CD14-positive monocyte (primary cell): ENCODE measurements around the gene OSBPL8. TPM values are rescaled to one million over a fixed set of nuclear protein-coding genes. Genes with fewer than 3 reads are reported as not detected.

Experiments
- DNase-seq, 3 donors: peaks; one replicate each; pipeline ENCODE4 v3.0.0-alpha.2; 2011 to 2022
- H2AFZ ChIP-seq: 2 replicates; pipeline ENCODE4 v1.6.0; 2012; ENCODE audit warnings: mild to moderate bottlenecking, low read depth, low read length, inconsistent platforms; ENCODE audit not compliant: insufficient read depth, poor library complexity, severe bottlenecking
- H3K27ac ChIP-seq, 2 donors: 1 replicate in 1 of 2; 2 replicates in 1 of 2; pipeline ENCODE4 v1.5.1; 2012 to 2013; ENCODE audit warnings: low read length in 2 of 2, control low read depth in 1 of 2, inconsistent platforms in 1 of 2, low read depth in 1 of 2, mild to moderate bottlenecking in 1 of 2
- H3K27me3 ChIP-seq, 2 donors: one replicate each; pipeline versions ENCODE4 v1.6.0 to v1.6.1; 2011 to 2013; ENCODE audit warnings: low read length in 2 of 2; ENCODE audit not compliant: control insufficient read depth in 2 of 2, insufficient read depth in 2 of 2
- H3K36me3 ChIP-seq, 2 donors: replicated peaks in 1 of 2; 1 replicate in 1 of 2; 2 replicates in 1 of 2; pipeline versions ENCODE4 v1.5.1 to v1.6.1; 2012 to 2013; ENCODE audit warnings: low read length in 2 of 2, control low read depth in 1 of 2, inconsistent platforms in 1 of 2, mild to moderate bottlenecking in 1 of 2; ENCODE audit not compliant: insufficient read depth in 2 of 2, control insufficient read depth in 1 of 2
- H3K4me1 ChIP-seq, 2 donors: 1 replicate in 1 of 2; 2 replicates in 1 of 2; pipeline versions ENCODE4 v1.5.1 to v1.6.1; 2012 to 2013; ENCODE audit warnings: low read length in 2 of 2, control low read depth in 1 of 2, inconsistent platforms in 1 of 2, mild to moderate bottlenecking in 1 of 2, moderate library complexity in 1 of 2; ENCODE audit not compliant: insufficient read depth in 2 of 2, control insufficient read depth in 1 of 2
- H3K4me2 ChIP-seq: replicated peaks from 2 replicates; pipeline ENCODE3; 2012; ENCODE audit warnings: low read length, moderate library complexity, mild to moderate bottlenecking; ENCODE audit not compliant: poor library complexity, severe bottlenecking; ENCODE audit errors: extremely low read depth
- H3K4me3 ChIP-seq, 3 experiments: fragments of 200-600 bp in 1 of 3; sonication (generic) in 1 of 3; replicated peaks in 1 of 3; 1 replicate in 2 of 3; 2 replicates in 1 of 3; pipeline ENCODE4 v1.5.1; 2011 to 2013; ENCODE audit warnings: low read length in 3 of 3, mild to moderate bottlenecking in 3 of 3, control low read depth in 2 of 3, low read depth in 2 of 3, inconsistent platforms in 1 of 3, moderate library complexity in 1 of 3
- H3K79me2 ChIP-seq: 2 replicates; pipeline ENCODE4 v1.6.0; 2012; ENCODE audit warnings: mild to moderate bottlenecking, control low read depth, inconsistent platforms, low read length, moderate library complexity; ENCODE audit not compliant: insufficient read depth
- H3K9ac ChIP-seq: 2 replicates; pipeline ENCODE4 v1.6.0; 2017; ENCODE audit warnings: low read length, mild to moderate bottlenecking; ENCODE audit not compliant: insufficient read depth, poor library complexity, severe bottlenecking
- H3K9me3 ChIP-seq, 2 donors: replicated peaks in 1 of 2; 1 replicate in 1 of 2; 2 replicates in 1 of 2; pipeline versions ENCODE4 v1.5.1 to v1.6.1; 2012 to 2013; ENCODE audit warnings: low read length in 2 of 2, control low read depth in 1 of 2; ENCODE audit not compliant: control insufficient read depth in 1 of 2, insufficient read depth in 1 of 2
- H4K20me1 ChIP-seq: 2 replicates; pipeline ENCODE4 v1.6.0; 2012; ENCODE audit warnings: mild to moderate bottlenecking, low read length, control low read depth, moderate library complexity; ENCODE audit not compliant: insufficient read depth
- H3K27ac Mint-ChIP-seq, 7 donors: one replicate each; pipeline ENCODE4 v1.8.0; 2020; ENCODE audit warnings: mild to moderate bottlenecking in 7 of 7, mixed read lengths in 7 of 7, moderate library complexity in 6 of 7, inconsistent platforms in 2 of 7
- H3K27me3 Mint-ChIP-seq, 3 donors: one replicate each; pipeline ENCODE4 v1.8.0; 2021 to 2022; ENCODE audit warnings: low read depth in 3 of 3, mild to moderate bottlenecking in 3 of 3, mixed read lengths in 3 of 3, moderate library complexity in 3 of 3, inconsistent platforms in 1 of 3
- H3K36me3 Mint-ChIP-seq, 2 donors: one replicate each; pipeline ENCODE4 v1.8.0; 2020; ENCODE audit warnings: mixed read lengths in 2 of 2, inconsistent platforms in 1 of 2, mild to moderate bottlenecking in 1 of 2
- H3K4me1 Mint-ChIP-seq: one replicate; pipeline ENCODE4 v1.8.0; 2020; ENCODE audit warnings: mild to moderate bottlenecking, mixed read lengths
- H3K4me3 Mint-ChIP-seq, 2 donors: one replicate each; pipeline ENCODE4 v1.8.0; 2020; ENCODE audit warnings: mild to moderate bottlenecking in 2 of 2, mixed read lengths in 2 of 2, moderate library complexity in 1 of 2
- H3K9me3 Mint-ChIP-seq, 7 donors: one replicate each; pipeline ENCODE4 v1.8.0; 2020 to 2022; ENCODE audit warnings: mixed read lengths in 7 of 7, mild to moderate bottlenecking in 6 of 7, moderate library complexity in 6 of 7, inconsistent platforms in 2 of 7
- CTCF ChIP-seq: fragments of 200-600 bp; IDR thresholded peaks from one replicate; pipeline ENCODE4 v1.8.0; 2022; ENCODE audit warnings: antibody characterized with exemption, mild to moderate bottlenecking
- WGBS: methylation state at CpG from one replicate; pipeline ENCODE4 v1.1.5; 2013; ENCODE audit warnings: missing lambda C conversion rate; ENCODE audit not compliant: insufficient coverage; 5-methylcytosine and 5-hydroxymethylcytosine counted together
- intact Hi-C, 2 donors: fragments of 100-400 bp; cut with micrococcal nuclease; formaldehyde crosslinking; loops; one replicate each; pipeline versions ENCODE4 v1.15.0 to v1.15.1; 2023
- polyA plus RNA-seq, 3 donors: library from polyadenylated mRNA; depleted of rRNA in 1 of 3; unstranded in 2 of 3; stranded (reverse) in 1 of 3; fragments of 300-500 nt in 2 of 3; fragments of >200 nt in 1 of 3; fragmentation: Illumina TruSeq in 2 of 3; gene quantifications; 1 replicate in 2 of 3; 2 replicates in 1 of 3; pipeline ENCODE4 v1.2.3, GENCODE V29; 2012 to 2021

The OSBPL8 gene
- polyA plus RNA-seq, 3 donors: 25.3 to 167 (median 147) TPM

GRCh38 chr12:76413121-76413520 is 146.4 kb downstream of the OSBPL8 start:
- H3K36me3 Mint-ChIP-seq: peaks cover 9 to 24% of the 10 kb centered on the region in 2 donors
- Histone ChIP-seq H3K79me2 (no peaks in the 10 kb centered on the region), H3K9me3 (no peaks in the 10 kb centered on the region), H4K20me1 (peaks cover 50% of the 10 kb centered on the region), H3K4me2 (no peak overlapping the region), H2AFZ (no peak overlapping the region), H3K27me3 (no peaks in the 10 kb centered on the region), H3K4me3 (no peak overlapping the region), H3K27ac (no peak overlapping the region), H3K36me3 (peaks cover 2 to 23% of the 10 kb centered on the region in 2 donors), H3K9ac (no peak overlapping the region), H3K4me1 (no peaks in the 10 kb centered on the region)
- H3K27ac Mint-ChIP-seq: no peak overlapping the region
- no peak overlapping the region for H3K4me3 Mint-ChIP-seq
- no peak for TF ChIP-seq CTCF
- 100% methylated on average over 3 of the region's 4 CpGs for WGBS
- peaks cover 2% of the 10 kb centered on the region for H3K4me1 Mint-ChIP-seq
- intact Hi-C loops: no loop called here
- no peaks in the 10 kb centered on the region for H3K9me3 Mint-ChIP-seq
- DNase-seq: no peak
- H3K27me3 Mint-ChIP-seq: no peaks in the 10 kb centered on the region

GRCh38 chr12:76410781-76411180 is 148.8 kb downstream of the OSBPL8 start:
- Histone ChIP-seq H3K27me3 (no peaks in the 10 kb centered on the region), H3K27ac (no peak overlapping the region), H3K9ac (no peak overlapping the region), H3K4me3 (no peak overlapping the region), H3K9me3 (no peaks in the 10 kb centered on the region), H3K36me3 (peaks cover 2 to 39% of the 10 kb centered on the region in 2 donors), H3K4me1 (no peaks in the 10 kb centered on the region), H3K79me2 (no peaks in the 10 kb centered on the region), H4K20me1 (peaks cover 57% of the 10 kb centered on the region), H2AFZ (no peak overlapping the region), H3K4me2 (no peak overlapping the region)
- Mint-ChIP-seq H3K4me1 (peaks cover 2% of the 10 kb centered on the region), H3K9me3 (no peaks in the 10 kb centered on the region), H3K36me3 (peaks cover 12 to 31% of the 10 kb centered on the region in 2 donors), H3K27ac (no peak overlapping the region), H3K27me3 (no peaks in the 10 kb centered on the region), H3K4me3 (no peak overlapping the region)
- DNase-seq: no peak
- WGBS: 100% methylated on average over 2 of the region's 5 CpGs
- intact Hi-C loops: no loop called here
- no peak for TF ChIP-seq CTCF
